GM13976 (cell line): ENCODE measurements around the gene ABCC6.

Experiments used
- DNase-seq: peaks from one replicate; pipeline ENCODE4 v3.0.0; 2012; ENCODE audit warnings: low spot score
- CTCF ChIP-seq: IDR thresholded peaks from 2 replicates; pipeline ENCODE4 v1.5.1; 2012; ENCODE audit warnings: borderline replicate concordance, mild to moderate bottlenecking; ENCODE audit not compliant: insufficient read depth; ENCODE audit errors: extremely low read depth, missing control alignments, control extremely low read depth
- in situ Hi-C: fragments of 300-500 bp; cut with MboI; formaldehyde crosslinking; loops from one replicate; pipeline ENCODE4 v1.12.0; 2022; ENCODE audit warnings: low sequenced_read_pairs, mixed read lengths, inconsistent platforms; ENCODE audit not compliant: unreplicated experiment

ABCC6 gene

GRCh38 chr16:16178455-16179162 lies 44.7 kb downstream of the ABCC6 start:
- no peak for TF ChIP-seq CTCF
- in situ Hi-C loops = no loop called here
- DNase-seq = no peak

GRCh38 chr16:16176328-16176727 lies 47.0 kb downstream of the ABCC6 start:
- in situ Hi-C loops = no loop called here
- no peak for TF ChIP-seq CTCF
- DNase-seq = no peak

- in situ Hi-C loops = no loop called here
- TF ChIP-seq CTCF = no peak
- no peak for DNase-seq
These were observed 48.0 kb downstream of the ABCC6 start for GRCh38 chr16:16175296-16175695.

- TF ChIP-seq CTCF = no peak
- in situ Hi-C loops = loop anchor here (25.0 kb wide), 2 partner anchors 636 to 739 kb away; no protein-coding TSS in a partner anchor
- no peak for DNase-seq
These were observed 50.3 kb downstream of the ABCC6 start for GRCh38 chr16:16172991-16173390.

- DNase-seq = no peak
- in situ Hi-C loops = loop anchor here (25.0 kb wide), 2 partner anchors 634 to 741 kb away; no protein-coding TSS in a partner anchor
- no peak for TF ChIP-seq CTCF
These were observed 51.9 kb downstream of the ABCC6 start for GRCh38 chr16:16171332-16171919.

- TF ChIP-seq CTCF = no peak
- in situ Hi-C loops = loop anchor here (25.0 kb wide), 2 partner anchors 632 to 743 kb away; no protein-coding TSS in a partner anchor
- no peak for DNase-seq
These were observed 53.7 kb downstream of the ABCC6 start for GRCh38 chr16:16169615-16170014.
